Measurements from ENCODE around the gene RPN1. TPM values are rescaled to one million over a fixed set of nuclear protein-coding genes. Genes with fewer than 3 reads are reported as not detected.

Gene RPN1
- total RNA-seq, 2 experiments from 2014 or later, result 123 to 149 TPM

GRCh38 chr3:128634075-128634611, 16.5 kb downstream of the RPN1 start:
- TF ChIP-seq EZH2phosphoT487 (IDR thresholded peaks at IDR 0.05; ENCODE audit: borderline replicate concordance, low read depth, low read length) (no peak), CTCF (conservative IDR thresholded peaks at IDR 0.05; ENCODE audit: low read length) (no peak)
- no peaks in the 10 kb centered on the region for H3K9me3 ChIP-seq (ENCODE audit: low read length)
- peaks cover 88% of the 10 kb centered on the region for H3K36me3 ChIP-seq (ENCODE audit: insufficient read depth, low read length)
- ChIA-PET CTCF (ENCODE audit: unreplicated experiment) (no interaction called here), POLR2A (no interaction called here)
- BruUV-seq (replicated peaks), result no TSS peak
- no peaks in the 10 kb centered on the region for H3K4me1 ChIP-seq (ENCODE audit: insufficient read depth, low read length, poor library complexity, severe bottlenecking)
- H4K20me1 ChIP-seq (ENCODE audit: insufficient read depth, low read length), result no peaks in the 10 kb centered on the region; the same call in 1 of the 2 replicates
- intact Hi-C loops (cut with micrococcal nuclease; ENCODE audit: unreplicated experiment), result no loop called here
- no peak overlapping the region for H2AFZ ChIP-seq (ENCODE audit: low read length)
- no peak overlapping the region for H3K4me2 ChIP-seq (ENCODE audit: low read length)
- no peak overlapping the region for H3K4me3 ChIP-seq (ENCODE audit: low read depth, low read length, poor library complexity, severe bottlenecking)
- H3K79me2 ChIP-seq (ENCODE audit: insufficient read depth, low read depth, low read length), result peaks cover 42% of the 10 kb centered on the region
- H3K9me2 ChIP-seq (ENCODE audit: insufficient read depth, low read length), result no peaks in the 10 kb centered on the region
- H3K27ac ChIP-seq (ENCODE audit: low read depth, low read length, poor library complexity, severe bottlenecking), result no peak overlapping the region
- DNase-seq (ENCODE audit: low spot score), result no peak

GRCh38 chr3:128632301-128632700, 18.3 kb downstream of the RPN1 start:
- intact Hi-C loops (cut with micrococcal nuclease; ENCODE audit: unreplicated experiment), result no loop called here
- ChIA-PET POLR2A (interaction anchor here (0.7 kb wide), 1 partner anchor 304 kb away, joined by 3 read pairs; no protein-coding TSS in a partner anchor), CTCF (ENCODE audit: unreplicated experiment) (no interaction called here)
- Histone ChIP-seq H3K36me3 (ENCODE audit: insufficient read depth, low read length) (peaks cover 89% of the 10 kb centered on the region), H3K9me3 (ENCODE audit: low read length) (no peaks in the 10 kb centered on the region), H3K27ac (ENCODE audit: low read depth, low read length, poor library complexity, severe bottlenecking) (no peak overlapping the region), H3K4me1 (ENCODE audit: insufficient read depth, low read length, poor library complexity, severe bottlenecking) (no peaks in the 10 kb centered on the region), H3K79me2 (ENCODE audit: insufficient read depth, low read depth, low read length) (peaks cover 26% of the 10 kb centered on the region), H4K20me1 (ENCODE audit: insufficient read depth, low read length) (no peaks in the 10 kb centered on the region; the same call in 1 of the 2 replicates), H3K4me3 (ENCODE audit: low read depth, low read length, poor library complexity, severe bottlenecking) (no peak overlapping the region), H3K4me2 (ENCODE audit: low read length) (no peak overlapping the region), H2AFZ (ENCODE audit: low read length) (no peak overlapping the region), H3K9me2 (ENCODE audit: insufficient read depth, low read length) (no peaks in the 10 kb centered on the region)
- DNase-seq (ENCODE audit: low spot score), result no peak
- no peak for TF ChIP-seq EZH2phosphoT487 (IDR thresholded peaks at IDR 0.05; ENCODE audit: borderline replicate concordance, low read depth, low read length)
- TF ChIP-seq CTCF (conservative IDR thresholded peaks at IDR 0.05; ENCODE audit: low read length), result no peak
- BruUV-seq (replicated peaks), result no TSS peak

- H3K4me1 ChIP-seq (ENCODE audit: insufficient read depth, low read length, poor library complexity, severe bottlenecking), result no peaks in the 10 kb centered on the region
- TF ChIP-seq EZH2phosphoT487 (IDR thresholded peaks at IDR 0.05; ENCODE audit: borderline replicate concordance, low read depth, low read length), result no peak
- TF ChIP-seq CTCF (conservative IDR thresholded peaks at IDR 0.05; ENCODE audit: low read length), result no peak
- no peaks in the 10 kb centered on the region for H4K20me1 ChIP-seq (ENCODE audit: insufficient read depth, low read length)
- H3K9me3 ChIP-seq (ENCODE audit: low read length), result no peaks in the 10 kb centered on the region
- H2AFZ ChIP-seq (ENCODE audit: low read length), result no peak overlapping the region
- H3K9me2 ChIP-seq (ENCODE audit: insufficient read depth, low read length), result no peaks in the 10 kb centered on the region
- ChIA-PET POLR2A (interaction anchor here (1.2 kb wide), 1 partner anchor 19 kb away, joined by 3 read pairs; no protein-coding TSS in a partner anchor), CTCF (ENCODE audit: unreplicated experiment) (no interaction called here)
- intact Hi-C loops (cut with micrococcal nuclease; ENCODE audit: unreplicated experiment), result no loop called here
- H3K79me2 ChIP-seq (ENCODE audit: insufficient read depth, low read depth, low read length), result peaks cover 25% of the 10 kb centered on the region
- H3K4me3 ChIP-seq (ENCODE audit: low read depth, low read length, poor library complexity, severe bottlenecking), result no peak overlapping the region
- H3K27ac ChIP-seq (ENCODE audit: low read depth, low read length, poor library complexity, severe bottlenecking), result no peak overlapping the region
- BruUV-seq (replicated peaks), result no TSS peak
- no peak overlapping the region for H3K4me2 ChIP-seq (ENCODE audit: low read length)
- H3K36me3 ChIP-seq (ENCODE audit: insufficient read depth, low read length), result peaks cover 92% of the 10 kb centered on the region
- no peak for DNase-seq (ENCODE audit: low spot score)
Measured at GRCh38 chr3:128629936-128630335, 20.7 kb downstream of the RPN1 start.
